HepG2 (cell line): ENCODE measurements around the gene ZNF839. TPM values are rescaled to one million over a fixed set of nuclear protein-coding genes. Genes with fewer than 3 reads are reported as not detected.
A peak's percentile ranks its signal among the peaks of the same experiment; 100 is the strongest.

Experiments used
- ARID2 ChIP-seq: sonication (generic); formaldehyde crosslinking; IDR thresholded peaks from 2 replicates; pipeline ENCODE4 v1.8.1; 2022; ENCODE audit warnings: mild to moderate bottlenecking, missing genetic modification reagents, borderline replicate concordance
- BORCS8-MEF2B ChIP-seq: sonication (generic); formaldehyde crosslinking; IDR thresholded peaks from 2 replicates; pipeline ENCODE4 v1.8.0; 2022; ENCODE audit warnings: mild to moderate bottlenecking, missing genetic modification reagents
- BRCA1 ChIP-seq: sonication (generic); formaldehyde crosslinking; IDR thresholded peaks from 2 replicates; pipeline ENCODE4 v1.4.0; 2020; ENCODE audit warnings: missing genetic modification reagents
- HIVEP1 ChIP-seq: sonication (generic); formaldehyde crosslinking; IDR thresholded peaks from 2 replicates; pipeline ENCODE4 v1.4.0; 2020; ENCODE audit warnings: mild to moderate bottlenecking, missing genetic modification reagents
- HNRNPLL ChIP-seq: fragments of 200-400 bp; formaldehyde crosslinking; IDR thresholded peaks from 2 replicates; pipeline ENCODE4 v1.6.1; 2017; ENCODE audit warnings: mild to moderate bottlenecking, low read depth, low read length; ENCODE audit not compliant: poor library complexity, severe bottlenecking
- HOXA7 ChIP-seq: sonication (generic); formaldehyde crosslinking; IDR thresholded peaks from 2 replicates; pipeline ENCODE4 v1.8.1; 2022; ENCODE audit warnings: mild to moderate bottlenecking, missing genetic modification reagents, moderate library complexity
- MATR3 ChIP-seq: sonication (generic); formaldehyde crosslinking; IDR thresholded peaks from 2 replicates; pipeline ENCODE4 v1.4.0; 2020; ENCODE audit warnings: missing genetic modification reagents
- MIER2 ChIP-seq: IDR thresholded peaks from 2 replicates; pipeline ENCODE4 v1.6.1; 2016; ENCODE audit warnings: missing biosample characterization, missing genetic modification reagents
- MTF1 ChIP-seq: sonication (generic); formaldehyde crosslinking; IDR thresholded peaks from 2 replicates; pipeline ENCODE4 v1.5.0; 2020; ENCODE audit warnings: missing genetic modification reagents
- PBX2 ChIP-seq: IDR thresholded peaks from 2 replicates; pipeline ENCODE4 v1.6.1; 2016; ENCODE audit warnings: control low read depth
- PCBP2 ChIP-seq: fragments of 200-400 bp; formaldehyde crosslinking; optimal IDR thresholded peaks from 2 replicates; pipeline ENCODE3; 2018; ENCODE audit warnings: low read length, low read depth; ENCODE audit not compliant: poor library complexity, severe bottlenecking
- RFX5 ChIP-seq: IDR thresholded peaks from 2 replicates; pipeline ENCODE4 v1.6.1; 2011; ENCODE audit warnings: low read depth, low read length, improper control_type of control experiment
- SNAI1 ChIP-seq: sonication (generic); formaldehyde crosslinking; IDR thresholded peaks from 2 replicates; pipeline ENCODE4 v1.5.0; 2020; ENCODE audit warnings: mild to moderate bottlenecking, missing genetic modification reagents, borderline replicate concordance
- ZNF18 ChIP-seq: sonication (generic); formaldehyde crosslinking; IDR thresholded peaks from 2 replicates; pipeline ENCODE4 v1.8.0; 2022; ENCODE audit warnings: mild to moderate bottlenecking, missing genetic modification reagents; ENCODE audit not compliant: insufficient replicate concordance
- ZNF331 ChIP-seq: sonication (generic); formaldehyde crosslinking; IDR thresholded peaks from 2 replicates; pipeline ENCODE4 v1.4.0; 2020; ENCODE audit warnings: missing genetic modification reagents
- ZNF354B ChIP-seq: sonication (generic); formaldehyde crosslinking; IDR thresholded peaks from 2 replicates; pipeline ENCODE4 v1.8.0; 2022; ENCODE audit warnings: mild to moderate bottlenecking, missing genetic modification reagents
- ZNF549 ChIP-seq: sonication (generic); formaldehyde crosslinking; IDR thresholded peaks from 2 replicates; pipeline ENCODE4 v1.5.0; 2020; ENCODE audit warnings: missing genetic modification reagents
- ZNF615 ChIP-seq: sonication (generic); formaldehyde crosslinking; IDR thresholded peaks from 2 replicates; pipeline ENCODE4 v1.5.0; 2020; ENCODE audit warnings: mild to moderate bottlenecking, missing genetic modification reagents, borderline replicate concordance
- ZNF616 ChIP-seq: sonication (generic); formaldehyde crosslinking; IDR thresholded peaks from 2 replicates; pipeline ENCODE4 v1.5.0; 2020; ENCODE audit warnings: low read depth, mild to moderate bottlenecking, missing genetic modification reagents
- ZNF687 ChIP-seq: sonication (generic); formaldehyde crosslinking; IDR thresholded peaks from 2 replicates; pipeline ENCODE4 v1.5.1; 2020; ENCODE audit warnings: mild to moderate bottlenecking, missing genetic modification reagents, moderate library complexity
- ZNF704 ChIP-seq: sonication (generic); formaldehyde crosslinking; IDR thresholded peaks from 2 replicates; pipeline ENCODE4 v1.8.1; 2023; ENCODE audit warnings: mild to moderate bottlenecking, inconsistent platforms, moderate library complexity, missing genetic modification reagents, borderline replicate concordance
- ZSCAN9 ChIP-seq: IDR thresholded peaks from 2 replicates; pipeline ENCODE4 v1.6.1; 2016; ENCODE audit warnings: borderline replicate concordance
- polyA plus RNA-seq, 8 experiments: library from polyadenylated mRNA; depleted of rRNA in 3 of 8; stranded (reverse) in 7 of 8; unstranded in 1 of 8; fragments of >200 nt; fragmentation: Illumina TruSeq in 4 of 8; extraction: Trizol in 4 of 8; gene quantifications; 2 replicates each; pipeline versions ENCODE4 v1.2.1 to v1.2.3, GENCODE V29; 2011 to 2016; ENCODE audit warnings: low read depth in 4 of 8, missing spikeins in 1 of 8, mixed read lengths in 1 of 8; ENCODE audit not compliant: insufficient read depth in 1 of 8
- total RNA-seq, 5 experiments: library from RNA; depleted of rRNA; stranded (reverse); fragments of >200 nt; fragmentation: Illumina TruSeq; extraction: Trizol; gene quantifications; 2 replicates each; pipeline ENCODE4 v1.2.3, GENCODE V29; 2016; ENCODE audit warnings: low read depth in 1 of 5

ZNF839 gene
- total and polyA plus RNA-seq, 2 of the 13 experiments (the other 11 are each of a cell fraction or from before 2014, with no cell fraction given): 11.1 to 12.8 TPM

GRCh38 chr14:102320671-102321455 lies 1.3 kb downstream of the ZNF839 start (continued):
- TF ChIP-seq ZSCAN9 (CRISPR knock-in tag) (no peak; the same call in 1 of the 2 replicates), PCBP2 (no peak), ZNF331 (CRISPR knock-in tag) (peak; percentile 61; the same call in 1 of the 2 replicates), HIVEP1 (no peak), ZNF354B (0 out of 2 replicates have a peak, but pooled peaks have one; percentile 38), MIER2 (no peak; the same call in 1 of the 2 replicates), MTF1 (CRISPR knock-in tag) (no peak), ZNF687 (CRISPR knock-in tag) (peak; percentile 73), PBX2 (CRISPR knock-in tag) (no peak), SNAI1 (CRISPR knock-in tag) (no peak), ZNF704 (CRISPR knock-in tag) (no peak), HNRNPLL (peak; percentile 26), ARID2 (CRISPR knock-in tag) (peak; percentile 74; the same call in 1 of the 2 replicates), ZNF615 (peak; percentile 65; the same call in 1 of the 2 replicates), HOXA7 (CRISPR knock-in tag) (no peak), MATR3 (CRISPR knock-in tag) (no peak), BRCA1 (CRISPR knock-in tag) (no peak; the same call in 1 of the 2 replicates), ZNF616 (CRISPR knock-in tag) (no peak), ZNF18 (CRISPR knock-in tag) (peak; percentile 88), BORCS8-MEF2B (CRISPR knock-in tag) (no peak), ZNF549 (CRISPR knock-in tag) (no peak), RFX5 (no peak)
